Measurements from ENCODE around the gene MBLAC1.

The MBLAC1 gene

GRCh38 chr7:100154651-100155491 is 28.1 kb downstream of the MBLAC1 start:
- DNase-seq, result no peak

- DNase-seq, result no peak
Observed at GRCh38 chr7:100155553-100156317, 29.0 kb downstream of the MBLAC1 start.

- peak; percentile 56 for DNase-seq
Observed at GRCh38 chr7:100156331-100157068, 29.7 kb downstream of the MBLAC1 start.

- no peak for DNase-seq
Observed at GRCh38 chr7:100157069-100157333, 30.2 kb downstream of the MBLAC1 start.

DNA sequence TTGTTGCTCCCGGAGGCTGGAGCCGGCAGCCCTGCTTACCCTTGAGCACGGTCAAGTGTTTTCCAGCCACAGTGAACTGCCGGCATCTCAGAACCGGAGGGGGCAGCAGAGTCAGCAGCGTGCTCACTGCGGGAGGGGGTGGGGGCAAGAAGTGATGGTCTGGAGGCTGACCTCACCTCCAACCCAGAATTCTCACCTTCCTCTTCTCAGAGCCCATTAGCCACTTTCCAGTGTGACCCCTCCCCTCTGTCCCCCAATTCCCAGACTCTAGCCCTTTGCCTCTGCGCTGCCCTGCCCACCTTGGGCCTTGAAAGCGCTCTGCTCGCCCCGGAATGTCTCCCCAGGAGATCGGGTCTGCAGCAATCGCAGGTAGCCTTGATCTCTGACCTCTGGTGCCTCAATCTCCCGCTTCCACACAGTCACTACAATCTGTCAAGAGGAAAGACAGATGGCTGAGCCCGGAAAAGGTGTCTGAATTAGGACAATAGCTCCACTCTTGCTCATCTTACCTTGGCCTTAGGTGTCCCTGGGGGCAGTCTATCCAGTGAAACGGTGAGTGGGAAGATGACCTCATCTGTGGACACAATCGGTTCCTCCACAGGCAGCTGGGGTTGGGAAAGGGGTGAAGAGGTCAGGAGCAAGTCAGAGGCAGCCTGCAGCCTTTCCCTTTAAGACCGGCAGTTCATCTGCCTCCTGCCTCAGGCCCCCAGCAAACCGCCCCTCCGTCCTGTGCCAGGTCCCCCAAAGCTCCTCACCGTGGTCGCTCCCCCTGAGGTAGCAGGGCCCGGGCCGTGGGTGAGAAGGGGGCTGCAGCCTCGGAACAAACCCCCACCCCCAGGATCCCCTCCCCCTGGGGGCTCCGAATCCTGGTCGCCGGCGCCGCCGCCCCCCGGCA is 30.8 kb downstream of the MBLAC1 start:
- DNase-seq, result peak in 1 of 2 experiments; percentile 7

DNA sequence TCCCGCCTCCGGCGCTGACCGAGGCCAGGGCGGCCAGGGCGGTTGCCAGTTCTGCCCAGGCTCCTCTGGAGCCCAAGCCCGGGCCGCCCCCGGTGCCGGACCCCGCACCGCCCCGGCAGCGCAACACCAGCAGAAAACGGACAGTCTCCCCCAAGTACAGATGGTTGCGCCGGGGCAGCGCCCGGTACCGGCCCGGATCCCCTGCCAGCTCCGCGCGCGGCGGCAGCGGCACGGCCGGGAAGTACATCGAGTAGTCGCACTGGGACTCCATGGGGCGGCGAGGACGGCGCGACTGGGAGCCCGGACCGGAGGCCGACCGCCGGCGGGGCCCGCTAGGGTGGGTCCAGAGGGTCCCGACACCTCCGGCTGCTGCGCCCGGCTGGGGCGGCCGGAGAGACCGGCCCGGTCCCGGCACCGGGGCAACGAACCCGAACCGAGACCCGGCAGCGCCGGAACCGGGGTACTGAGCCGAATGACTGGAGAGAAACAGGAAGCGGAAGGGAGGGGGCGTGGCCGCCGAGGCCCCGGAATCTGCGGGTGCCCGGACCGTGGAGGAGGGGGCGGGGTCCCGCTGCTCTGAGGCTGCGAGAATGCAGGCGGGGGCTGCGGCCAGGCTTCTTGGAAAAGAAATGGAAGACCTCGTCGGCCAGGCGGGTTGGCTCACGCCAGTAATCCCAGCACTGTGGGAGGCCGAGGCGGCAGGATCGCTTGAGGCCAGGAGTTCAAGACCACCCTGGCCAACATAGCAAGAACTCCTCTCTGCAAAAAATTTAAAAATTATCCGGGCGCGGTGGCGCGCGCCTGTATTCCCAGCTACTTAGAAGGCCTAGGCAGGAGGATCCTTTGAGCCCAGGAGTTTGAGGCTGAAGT is 31.7 kb downstream of the MBLAC1 start, which contains the start of gene TRAPPC14:
Gene TRAPPC14, minus strand, starts transcription at position 495 of the 870 bp plus-strand sequence. Its CDS starts 224 bp downstream, at position 271.
- peak; percentile 81 to 82 for DNase-seq

GRCh38 chr7:100159099-100159623 is 32.4 kb downstream of the MBLAC1 start:
- DNase-seq, result peak in 1 of 2 experiments; percentile 14

GRCh38 chr7:100160067-100160466 is 33.3 kb downstream of the MBLAC1 start:
- no peak for DNase-seq

- DNase-seq, result no peak
Observed at GRCh38 chr7:100163006-100163531, 36.3 kb downstream of the MBLAC1 start.

GRCh38 chr7:100163871-100164270 is 37.1 kb downstream of the MBLAC1 start:
- no peak for DNase-seq

DNA sequence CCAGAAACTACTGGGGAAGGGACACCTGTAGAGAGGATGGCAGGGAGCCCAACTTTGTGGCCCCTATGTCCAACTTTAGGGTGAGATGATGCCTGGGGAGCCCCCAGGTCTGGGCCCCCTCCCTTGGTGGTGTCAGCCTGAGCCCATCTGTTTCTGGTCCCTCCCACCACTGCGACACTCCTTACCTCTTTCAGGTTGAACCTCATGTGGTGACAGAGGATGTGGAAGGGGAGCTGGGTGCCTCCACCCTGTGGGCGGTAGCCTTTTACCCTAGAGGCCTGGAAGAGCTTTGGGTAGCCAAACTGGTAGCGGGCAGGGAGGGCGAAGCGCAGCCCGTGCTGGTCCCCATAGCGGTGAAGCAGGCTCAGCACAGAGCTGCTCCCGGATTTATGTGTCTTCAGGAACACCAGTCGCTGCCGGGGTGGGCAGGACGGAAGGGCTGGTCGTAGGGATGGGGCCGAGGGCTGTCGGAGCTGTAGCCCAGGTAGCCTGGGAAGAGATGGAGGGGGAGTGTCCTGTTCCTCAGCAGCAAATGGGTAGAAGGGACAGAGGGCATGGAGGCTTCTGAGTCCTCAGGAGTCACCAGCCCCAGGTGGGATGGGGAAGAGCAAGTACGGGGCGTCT is 39.7 kb downstream of the MBLAC1 start:
- no peak for DNase-seq

GRCh38 chr7:100166970-100167911 is 40.5 kb downstream of the MBLAC1 start:
- peak in 1 of 2 experiments; percentile 8 for DNase-seq

- peak in 1 of 2 experiments; percentile 14 for DNase-seq
Observed at GRCh38 chr7:100167912-100168323, 41.2 kb downstream of the MBLAC1 start.

- no peak for DNase-seq
Observed at GRCh38 chr7:100169147-100169850, 42.5 kb downstream of the MBLAC1 start.

DNA sequence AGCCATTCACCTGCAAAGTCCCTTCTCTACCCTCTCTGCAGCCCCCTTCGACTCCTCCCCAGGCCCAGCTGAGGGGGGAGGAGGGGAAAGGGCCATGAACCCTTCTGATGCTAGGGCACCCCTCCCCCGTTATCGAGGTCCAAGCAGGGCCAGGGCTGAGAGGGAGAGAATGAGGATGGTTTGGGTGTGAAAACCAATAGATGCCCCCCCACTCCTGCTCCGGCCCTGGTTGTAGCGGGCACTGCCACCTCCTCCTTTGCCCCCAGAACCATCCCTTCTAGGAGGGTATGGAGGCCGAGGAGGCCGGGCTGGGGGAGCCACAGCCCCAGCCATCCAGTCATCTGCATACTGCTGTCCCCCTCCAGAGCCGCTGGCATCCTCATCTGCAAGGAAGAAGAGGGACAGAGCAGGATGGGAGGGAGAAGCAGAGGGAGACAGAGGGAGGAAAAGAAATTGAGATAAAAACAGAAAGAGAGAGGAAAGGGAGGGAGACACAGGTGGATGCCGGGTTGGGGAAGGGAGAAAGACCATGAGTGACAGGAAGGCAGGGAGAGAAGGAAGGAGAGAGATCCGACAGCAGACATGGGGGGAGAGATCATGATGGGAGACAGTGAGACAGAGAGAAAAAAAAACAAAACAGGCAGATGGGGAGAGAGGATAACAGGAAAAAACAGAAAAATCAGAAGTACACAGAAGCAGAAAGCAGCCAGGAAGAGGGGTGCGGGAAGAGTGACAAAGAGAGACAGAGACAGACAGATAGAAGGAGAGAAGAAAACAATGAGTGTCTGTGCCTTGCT is 43.5 kb downstream of the MBLAC1 start:
- no peak for DNase-seq

DNA sequence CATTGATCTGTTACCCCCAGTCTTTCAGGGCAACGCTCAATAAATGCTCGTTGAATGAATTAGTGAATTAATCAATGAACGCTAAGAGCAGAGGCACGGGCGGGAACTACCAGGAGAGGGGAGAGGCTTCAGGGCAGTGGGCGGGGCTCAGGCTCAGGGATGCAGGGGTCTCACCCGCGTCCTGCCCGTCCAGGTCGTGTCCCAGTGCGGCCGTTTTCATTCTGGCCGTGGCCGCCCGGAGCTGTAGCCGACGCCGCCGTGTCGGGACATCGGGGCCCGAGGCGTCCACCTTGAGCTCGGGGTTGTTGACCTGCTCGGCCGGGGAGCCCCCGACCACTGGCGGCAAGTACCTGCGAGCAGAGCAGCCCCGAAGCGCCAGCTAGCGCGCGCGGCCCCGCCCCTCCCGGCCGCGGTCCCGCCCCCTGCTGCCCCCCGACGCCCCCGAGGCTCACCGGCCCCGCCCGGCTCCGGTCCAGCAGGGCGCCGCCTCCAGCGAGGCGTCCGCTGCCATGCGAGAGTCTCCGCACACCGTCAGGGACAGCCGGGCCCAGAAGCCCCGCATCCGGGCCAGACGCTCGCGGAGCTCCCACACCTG is 44.4 kb downstream of the MBLAC1 start:
- DNase-seq, result no peak

GRCh38 chr7:100171840-100172239 is 45.1 kb downstream of the MBLAC1 start:
- no peak for DNase-seq

Data from Kasumi-1 (cell line).